ENCODE results near the gene FAM3D.
"Not testable (repeated sequence)": the region's sequence is repeated elsewhere in the genome, so short reads cannot be mapped to it uniquely, and the experiment has no call there.

Gene FAM3D

GRCh38 chr3:58666683-58667082 is at the start of gene FAM3D:
FAM3D (minus strand) TSS chr3:58666774; CDS start chr3:58655563, 11,211 bp downstream.
- DNase-seq (ENCODE audit: low read depth in 2 of 3, low spot score in 2 of 3): no peak

- DNase-seq (ENCODE audit: low read depth in 2 of 3, low spot score in 2 of 3): no peak
These were observed 47.3 kb upstream of the FAM3D start for GRCh38 chr3:58713715-58714401.

GRCh38 chr3:58711871-58712270 is 45.3 kb upstream of the FAM3D start:
- DNase-seq (ENCODE audit: low read depth in 2 of 3, low spot score in 2 of 3): no peak

- not testable (repeated sequence) for DNase-seq (ENCODE audit: low read depth in 2 of 3, low spot score in 2 of 3)
These were observed 42.4 kb upstream of the FAM3D start for GRCh38 chr3:58708983-58709382.

- no peak for DNase-seq (ENCODE audit: low read depth in 2 of 3, low spot score in 2 of 3)
These were observed 41.7 kb upstream of the FAM3D start for GRCh38 chr3:58708116-58708791.

GRCh38 chr3:58707390-58707930 is 40.9 kb upstream of the FAM3D start:
- DNase-seq (ENCODE audit: low read depth in 2 of 3, low spot score in 2 of 3): no peak

- no peak for DNase-seq (ENCODE audit: low read depth in 2 of 3, low spot score in 2 of 3)
These were observed 40.0 kb upstream of the FAM3D start for GRCh38 chr3:58706395-58707167.

- DNase-seq (ENCODE audit: low read depth in 2 of 3, low spot score in 2 of 3): no peak
These were observed 38.2 kb upstream of the FAM3D start for GRCh38 chr3:58704745-58705144.

- not testable (repeated sequence) for DNase-seq (ENCODE audit: low read depth in 2 of 3, low spot score in 2 of 3)
These were observed 37.7 kb upstream of the FAM3D start for GRCh38 chr3:58704304-58704703.

GRCh38 chr3:58698246-58698645 is 31.7 kb upstream of the FAM3D start:
- DNase-seq (ENCODE audit: low read depth in 2 of 3, low spot score in 2 of 3): no peak

GRCh38 chr3:58697561-58697960 is 31.0 kb upstream of the FAM3D start:
- no peak for DNase-seq (ENCODE audit: low read depth in 2 of 3, low spot score in 2 of 3)

- DNase-seq (ENCODE audit: low read depth in 2 of 3, low spot score in 2 of 3): not testable (repeated sequence)
These were observed 30.2 kb upstream of the FAM3D start for GRCh38 chr3:58696813-58697212.

- no peak for DNase-seq (ENCODE audit: low read depth in 2 of 3, low spot score in 2 of 3)
These were observed 29.5 kb upstream of the FAM3D start for GRCh38 chr3:58696093-58696492.

GRCh38 chr3:58695284-58695683 is 28.7 kb upstream of the FAM3D start:
- DNase-seq (ENCODE audit: low read depth in 2 of 3, low spot score in 2 of 3): not testable (repeated sequence)

GRCh38 chr3:58693940-58694850 is 27.6 kb upstream of the FAM3D start:
- no peak for DNase-seq (ENCODE audit: low read depth in 2 of 3, low spot score in 2 of 3)

GRCh38 chr3:58692484-58692883 is 25.9 kb upstream of the FAM3D start:
- no peak for DNase-seq (ENCODE audit: low read depth in 2 of 3, low spot score in 2 of 3)

- DNase-seq (ENCODE audit: low read depth in 2 of 3, low spot score in 2 of 3): no peak
These were observed 25.4 kb upstream of the FAM3D start for GRCh38 chr3:58691997-58692396.

GRCh38 chr3:58690490-58690889 is 23.9 kb upstream of the FAM3D start:
- no peak for DNase-seq (ENCODE audit: low read depth in 2 of 3, low spot score in 2 of 3)

- DNase-seq (ENCODE audit: low read depth in 2 of 3, low spot score in 2 of 3): no peak
These were observed 22.0 kb upstream of the FAM3D start for GRCh38 chr3:58688574-58688973.

- DNase-seq (ENCODE audit: low read depth in 2 of 3, low spot score in 2 of 3): no peak
These were observed 20.3 kb upstream of the FAM3D start for GRCh38 chr3:58686847-58687246.

GRCh38 chr3:58685641-58686040 is 19.1 kb upstream of the FAM3D start:
- DNase-seq (ENCODE audit: low read depth in 2 of 3, low spot score in 2 of 3): no peak

Measured in activated CD8-positive, alpha-beta memory T cell treated with anti-CD3 and anti-CD28 coated beads for 48 hours (primary cell).